NT2/D1 (cell line): ENCODE measurements around the gene MEF2C.

Experiments used
- SUZ12 ChIP-seq: IDR thresholded peaks from 2 replicates; pipeline ENCODE4 v1.6.1; 2011; ENCODE audit not compliant: insufficient read length, insufficient read depth; ENCODE audit errors: extremely low read depth
- YY1 ChIP-seq: IDR thresholded peaks from 2 replicates; pipeline ENCODE4 v1.6.1; 2011; ENCODE audit not compliant: insufficient read length, insufficient read depth
- ZNF274 ChIP-seq: IDR thresholded peaks from 2 replicates; pipeline ENCODE4 v1.6.1; 2011; ENCODE audit warnings: mild to moderate bottlenecking, low read depth, low read length

- TF ChIP-seq ZNF274, result no peak
- no peak for TF ChIP-seq YY1
- no peak for TF ChIP-seq SUZ12
These were observed 208.4 kb downstream of the MEF2C start for GRCh38 chr5:88674356-88675167.
